GM12801 (cell line): ENCODE measurements around the gene LRRC4C.

Source experiments
- CTCF ChIP-seq: IDR thresholded peaks from one replicate; pipeline ENCODE4 v1.5.1; 2011; ENCODE audit warnings: control low read depth; ENCODE audit not compliant: insufficient read length; ENCODE audit errors: extremely low read depth

LRRC4C gene

GRCh38 chr11:40537734-40538133 lies 921.7 kb downstream of the LRRC4C start:
- no peak for TF ChIP-seq CTCF

- no peak for TF ChIP-seq CTCF
Observed at GRCh38 chr11:40517122-40517521, 942.3 kb downstream of the LRRC4C start.

- TF ChIP-seq CTCF = no peak
Observed at GRCh38 chr11:40514124-40514523, 945.3 kb downstream of the LRRC4C start.

GRCh38 chr11:40513281-40513680 lies 946.2 kb downstream of the LRRC4C start:
- no peak for TF ChIP-seq CTCF

- no peak for TF ChIP-seq CTCF
Observed at GRCh38 chr11:40508303-40508702, 951.1 kb downstream of the LRRC4C start.

GRCh38 chr11:40506226-40506625 lies 953.2 kb downstream of the LRRC4C start:
- TF ChIP-seq CTCF = no peak

- TF ChIP-seq CTCF = no peak
Observed at GRCh38 chr11:40491341-40491740, 968.1 kb downstream of the LRRC4C start.

GRCh38 chr11:40467771-40468170 lies 991.7 kb downstream of the LRRC4C start:
- TF ChIP-seq CTCF = no peak
